OCI-LY1 (cell line): Measurements from ENCODE around the gene ESM1.

Experiments
- H2AFZ ChIP-seq: fragments of 200-600 bp; sonication (generic), shearing (Covaris generic); 2 replicates; pipeline ENCODE4 v1.6.0; 2014; ENCODE audit warnings: antibody characterized with exemption, mild to moderate bottlenecking, low read length
- H3F3A ChIP-seq: fragments of 200-600 bp; sonication (generic), shearing (Covaris generic); 2 replicates; pipeline ENCODE4 v1.6.0; 2014; ENCODE audit warnings: mild to moderate bottlenecking, antibody characterized with exemption, low read length, moderate library complexity; ENCODE audit not compliant: insufficient read depth
- H3K27ac ChIP-seq: fragments of 200-600 bp; sonication (generic); 2 replicates; pipeline ENCODE4 v1.5.1; 2014; ENCODE audit warnings: low read length, mixed run types, mild to moderate bottlenecking, low read depth; ENCODE audit not compliant: poor library complexity, severe bottlenecking
- H3K27me3 ChIP-seq: fragments of 200-600 bp; sonication (generic); 2 replicates; pipeline ENCODE4 v1.6.0; 2014; ENCODE audit warnings: antibody characterized with exemption, mild to moderate bottlenecking, low read length, moderate library complexity; ENCODE audit not compliant: insufficient read depth
- H3K36me3 ChIP-seq: fragments of 200-600 bp; sonication (generic); 2 replicates; pipeline ENCODE4 v1.6.1; 2014; ENCODE audit warnings: mild to moderate bottlenecking, antibody characterized with exemption, low read length, moderate library complexity, mixed read lengths; ENCODE audit not compliant: insufficient read depth
- H3K4me1 ChIP-seq: fragments of 200-600 bp; sonication (generic); 2 replicates; pipeline ENCODE4 v1.5.1; 2014; ENCODE audit warnings: mild to moderate bottlenecking, low read length, moderate library complexity; ENCODE audit not compliant: insufficient read depth, severe bottlenecking
- H3K4me2 ChIP-seq: fragments of 200-600 bp; sonication (generic), shearing (Covaris generic); 2 replicates; pipeline ENCODE4 v1.6.1; 2014; ENCODE audit warnings: low read length
- H3K4me3 ChIP-seq: fragments of 200-600 bp; sonication (generic); 2 replicates; pipeline ENCODE4 v1.5.1; 2014; ENCODE audit warnings: low read length, low read depth, mild to moderate bottlenecking, mixed read lengths; ENCODE audit not compliant: poor library complexity, severe bottlenecking
- H3K79me2 ChIP-seq: fragments of 200-600 bp; shearing (Covaris generic); 2 replicates; pipeline ENCODE4 v1.6.1; 2016; ENCODE audit warnings: mixed run types, low read length, mixed read lengths; ENCODE audit not compliant: insufficient read depth
- H3K9ac ChIP-seq: fragments of 200-600 bp; sonication (generic), shearing (Covaris generic); 2 replicates; pipeline ENCODE4 v1.6.1; 2014; ENCODE audit warnings: mild to moderate bottlenecking, low read length, mixed read lengths
- H3K9me2 ChIP-seq: fragments of 200-600 bp; sonication (generic), shearing (Covaris generic); 2 replicates; pipeline ENCODE4 v1.6.1; 2014; ENCODE audit warnings: low read depth, mild to moderate bottlenecking, low read length, mixed read lengths
- H3K9me3 ChIP-seq: fragments of 200-600 bp; shearing (Covaris generic); 2 replicates; pipeline ENCODE4 v1.6.1; 2014; ENCODE audit warnings: low read length, mixed read lengths
- H4K20me1 ChIP-seq: fragments of 200-600 bp; sonication (generic), shearing (Covaris generic); 2 replicates; pipeline ENCODE4 v1.6.0; 2016; ENCODE audit warnings: mild to moderate bottlenecking, low read length; ENCODE audit not compliant: insufficient read depth
- CTCF ChIP-seq: fragments of 200-600 bp; sonication (generic), shearing (Covaris generic); IDR thresholded peaks from 2 replicates; pipeline ENCODE4 v1.5.1; 2017; ENCODE audit warnings: mild to moderate bottlenecking, antibody characterized with exemption, low read length, moderate library complexity, mixed read lengths
- EZH2 ChIP-seq: fragments of 200-600 bp; sonication (generic), shearing (Covaris generic); IDR thresholded peaks from 2 replicates; pipeline ENCODE4 v1.8.0; 2017; ENCODE audit warnings: borderline replicate concordance, mixed run types, mild to moderate bottlenecking, antibody characterized with exemption, low read length, moderate library complexity, mixed read lengths

Gene ESM1

GRCh38 chr5:54996466-54996865, 11.1 kb upstream of the ESM1 start:
- Histone ChIP-seq H3K4me1 (no peaks in the 10 kb centered on the region), H3K4me2 (no peak overlapping the region), H3K9ac (no peak overlapping the region), H3K36me3 (no peaks in the 10 kb centered on the region), H3K9me2 (no peaks in the 10 kb centered on the region), H3K79me2 (no peaks in the 10 kb centered on the region), H2AFZ (no peak overlapping the region), H3K27me3 (no peaks in the 10 kb centered on the region; the same call in 1 of the 2 replicates), H3F3A (no peaks in the 10 kb centered on the region), H3K9me3 (no peaks in the 10 kb centered on the region), H4K20me1 (no peaks in the 10 kb centered on the region), H3K4me3 (no peak overlapping the region), H3K27ac (no peak overlapping the region)
- TF ChIP-seq CTCF = no peak
- TF ChIP-seq EZH2 = no peak

- H3K27me3 ChIP-seq = no peaks in the 10 kb centered on the region; the same call in 1 of the 2 replicates
- H4K20me1 ChIP-seq = no peaks in the 10 kb centered on the region
- H3K9me2 ChIP-seq = no peaks in the 10 kb centered on the region
- H3K4me1 ChIP-seq = no peaks in the 10 kb centered on the region
- H3K79me2 ChIP-seq = no peaks in the 10 kb centered on the region
- H3F3A ChIP-seq = no peaks in the 10 kb centered on the region
- H3K4me2 ChIP-seq = no peak overlapping the region
- no peak overlapping the region for H3K9ac ChIP-seq
- H3K9me3 ChIP-seq = no peaks in the 10 kb centered on the region
- no peak for TF ChIP-seq EZH2
- TF ChIP-seq CTCF = no peak
- H3K36me3 ChIP-seq = no peaks in the 10 kb centered on the region
- H3K4me3 ChIP-seq = no peak overlapping the region
- no peak overlapping the region for H3K27ac ChIP-seq
- H2AFZ ChIP-seq = no peak overlapping the region
These were observed 9.8 kb upstream of the ESM1 start for GRCh38 chr5:54995168-54995567.

GRCh38 chr5:54994628-54995027, 9.2 kb upstream of the ESM1 start:
- Histone ChIP-seq H3K4me2 (no peak overlapping the region), H2AFZ (no peak overlapping the region), H3K27me3 (no peaks in the 10 kb centered on the region; the same call in 1 of the 2 replicates), H3F3A (no peaks in the 10 kb centered on the region), H3K36me3 (no peaks in the 10 kb centered on the region), H3K79me2 (no peaks in the 10 kb centered on the region), H3K9ac (no peak overlapping the region), H3K9me2 (no peaks in the 10 kb centered on the region), H3K9me3 (no peaks in the 10 kb centered on the region), H3K27ac (no peak overlapping the region), H3K4me1 (no peaks in the 10 kb centered on the region), H3K4me3 (no peak overlapping the region), H4K20me1 (no peaks in the 10 kb centered on the region)
- no peak for TF ChIP-seq CTCF
- TF ChIP-seq EZH2 = no peak
